ENCODE measurements around the gene TMEM175. TPM values are rescaled to one million over a fixed set of nuclear protein-coding genes. Genes with fewer than 3 reads are reported as not detected.
A peak's percentile ranks its signal among the peaks of the same experiment; 100 is the strongest.

Gene TMEM175
- total and polyA plus RNA-seq, 9 of the 15 experiments (the other 6 are each of a cell fraction or from before 2014, with no cell fraction given) = 0.13 to 30.9 (median 9.4) TPM

GRCh38 chr4:985123-985830 is 53.0 kb downstream of the TMEM175 start (continued):
- TF ChIP-seq MGA (IDR thresholded peaks at IDR 0.05) (peak; percentile 80), THAP7 (CRISPR knock-in tag; IDR thresholded peaks at IDR 0.05) (peak; percentile 94), CBX5 (IDR thresholded peaks at IDR 0.05; ENCODE audit: borderline replicate concordance, low read depth) (0 out of 2 replicates have a peak, but pooled peaks have one; percentile 52), KAT7 (CRISPR knock-in tag; IDR thresholded peaks at IDR 0.05; ENCODE audit: borderline replicate concordance) (peak; percentile 40; the same call in 1 of the 2 replicates), NRF1 (conservative IDR thresholded peaks at IDR 0.05 in 1 of 2, IDR thresholded peaks at IDR 0.05 in 1 of 2) (peak; percentile 38 to 40; a peak in 1 of 4 replicates), POLR2B (IDR thresholded peaks at IDR 0.05; ENCODE audit: low read depth, partially characterized antibody) (peak; percentile 49), LEF1 (IDR thresholded peaks at IDR 0.05) (0 out of 2 replicates have a peak, but pooled peaks have one; percentile 11), FOXJ3 (CRISPR knock-in tag; IDR thresholded peaks at IDR 0.05) (no peak), POLR2AphosphoS5 (IDR thresholded peaks at IDR 0.05; ENCODE audit: control insufficient read depth, insufficient read depth, low read depth, low read length) (peak; percentile 63; the same call in 1 of the 2 replicates), MLLT1 (IDR thresholded peaks at IDR 0.05) (0 out of 4 replicates have a peak, but pooled peaks of 1 of the 2 experiments have one; percentile 43), KLF1 (tag; IDR thresholded peaks at IDR 0.05) (no peak), HMG20B (CRISPR knock-in tag; IDR thresholded peaks at IDR 0.05) (no peak), POLR3A (IDR thresholded peaks at IDR 0.05; ENCODE audit: borderline replicate concordance, extremely low read depth, insufficient read depth, insufficient read length) (peak; percentile 4)

All from K562 (cell line).